ENCODE measurements around the gene TFF1.
A peak's percentile ranks its signal among the peaks of the same experiment; 100 is the strongest.

TFF1 gene

DNA sequence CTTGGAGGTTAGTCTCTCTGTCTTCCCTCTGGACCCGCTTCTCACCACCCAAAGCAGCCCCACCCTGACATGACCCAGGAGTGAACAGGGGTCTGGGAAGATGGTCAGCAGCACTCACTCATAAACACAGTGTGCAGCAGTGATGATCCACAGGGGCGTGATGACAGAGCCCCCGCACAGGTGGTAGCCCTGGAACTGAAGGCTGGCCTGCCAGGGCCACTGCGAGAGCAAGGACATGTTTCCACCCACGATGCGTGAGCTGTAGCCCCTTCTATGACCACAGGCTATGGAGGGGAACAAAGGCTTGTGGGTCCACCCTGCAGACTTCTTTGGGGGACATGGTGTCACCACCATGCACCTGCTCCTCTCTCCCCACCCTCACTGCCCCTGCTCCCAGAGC, 16.6 kb upstream of the TFF1 start:
- Histone ChIP-seq H3K18ac (ENCODE audit: low read length) (peak overlapping the region; percentile 78), H3K14ac (ENCODE audit: low read length) (no peak overlapping the region), H3K4me2 (ENCODE audit: insufficient read depth, low read length, poor library complexity, severe bottlenecking) (no peak overlapping the region), H2AK5ac (ENCODE audit: low read depth, low read length) (peak overlapping the region; percentile 57), H4K8ac (ENCODE audit: low read depth, low read length) (no peak overlapping the region), H3K9ac (ENCODE audit: low read depth, low read length, poor library complexity) (no peak overlapping the region), H3K23ac (ENCODE audit: low read depth, low read length, poor library complexity) (peak overlapping the region; percentile 1), H3K27me3 (ENCODE audit: control insufficient read depth in 3 of 3, insufficient read depth in 3 of 3, low read depth in 1 of 3, low read length in 3 of 3) (no peaks in the 10 kb centered on the region), H3K79me1 (ENCODE audit: low read depth, low read length) (no peaks in the 10 kb centered on the region), H2AFZ (ENCODE audit: low read length) (no peak overlapping the region), H3K4me1 (ENCODE audit: control insufficient read depth in 2 of 2, insufficient read depth in 1 of 2, low read depth in 1 of 2, low read length in 2 of 2) (no peaks in the 10 kb centered on the region), H3K4ac (ENCODE audit: low read length) (no peak overlapping the region), H3K27ac (replicated peaks; ENCODE audit: low read length) (no peak overlapping the region), H4K91ac (ENCODE audit: low read depth, low read length, poor library complexity) (no peak overlapping the region), H2BK15ac (ENCODE audit: low read length) (no peak overlapping the region), H3K4me3 (ENCODE audit: low read length in 2 of 2) (no peak overlapping the region), H3K36me3 (replicated peaks in 1 of 2; ENCODE audit: control insufficient read depth in 2 of 2, insufficient read depth in 2 of 2, low read length in 2 of 2) (no peaks in the 10 kb centered on the region), H3K9me3 (replicated peaks in 1 of 2; ENCODE audit: control insufficient read depth in 2 of 2, insufficient read depth in 1 of 2, low read depth in 1 of 2, low read length in 2 of 2) (no peaks in the 10 kb centered on the region), H2BK12ac (ENCODE audit: low read length) (no peak overlapping the region), H2BK120ac (ENCODE audit: low read depth, low read length) (no peak overlapping the region), H2BK5ac (ENCODE audit: low read length) (peak overlapping the region; percentile 20)
- no peak for DNase-seq (ENCODE audit: low spot score)
- no CpG with 5 or more reads among the region's 6 CpGs for WGBS, 2 donors (ENCODE audit: extremely low coverage in 2 of 2, insufficient read length in 2 of 2, insufficient replicate concordance in 1 of 2)

GRCh38 chr21:42381347-42381984, 15.1 kb upstream of the TFF1 start:
- no CpG with 5 or more reads among the region's 1 CpG for WGBS, 2 donors (ENCODE audit: extremely low coverage in 2 of 2, insufficient read length in 2 of 2, insufficient replicate concordance in 1 of 2)
- no peak overlapping the region for H3K27ac ChIP-seq (replicated peaks; ENCODE audit: low read length)

GRCh38 chr21:42379426-42380215, 13.3 kb upstream of the TFF1 start:
- H3K27ac ChIP-seq (replicated peaks; ENCODE audit: low read length): no peak overlapping the region
- H3K27me3 ChIP-seq (ENCODE audit: control insufficient read depth in 3 of 3, insufficient read depth in 3 of 3, low read depth in 1 of 3, low read length in 3 of 3): peaks cover 0 to 2% (median 0%) of the 10 kb centered on the region in 3 experiments
- H3K23ac ChIP-seq (ENCODE audit: low read depth, low read length, poor library complexity): no peak overlapping the region
- no peak overlapping the region for H2BK12ac ChIP-seq (ENCODE audit: low read length)
- no peak overlapping the region for H4K8ac ChIP-seq (ENCODE audit: low read depth, low read length)
- H2BK5ac ChIP-seq (ENCODE audit: low read length): no peak overlapping the region
- no peak for DNase-seq (ENCODE audit: low spot score)
- H2BK15ac ChIP-seq (ENCODE audit: low read length): no peak overlapping the region
- peaks cover 0 to 2% of the 10 kb centered on the region in 2 donors for H3K4me1 ChIP-seq (ENCODE audit: control insufficient read depth in 2 of 2, insufficient read depth in 1 of 2, low read depth in 1 of 2, low read length in 2 of 2)
- H2BK120ac ChIP-seq (ENCODE audit: low read depth, low read length): no peak overlapping the region
- H2AFZ ChIP-seq (ENCODE audit: low read length): no peak overlapping the region
- H2AK5ac ChIP-seq (ENCODE audit: low read depth, low read length): peak overlapping the region; percentile 13
- no CpG with 5 or more reads among the region's 17 CpGs for WGBS, 2 donors (ENCODE audit: extremely low coverage in 2 of 2, insufficient read length in 2 of 2, insufficient replicate concordance in 1 of 2)
- H3K79me1 ChIP-seq (ENCODE audit: low read depth, low read length): no peaks in the 10 kb centered on the region
- no peak overlapping the region for H4K91ac ChIP-seq (ENCODE audit: low read depth, low read length, poor library complexity)
- no peak overlapping the region for H3K4me2 ChIP-seq (ENCODE audit: insufficient read depth, low read length, poor library complexity, severe bottlenecking)
- no peak overlapping the region for H3K9ac ChIP-seq (ENCODE audit: low read depth, low read length, poor library complexity)
- H3K9me3 ChIP-seq (replicated peaks in 1 of 2; ENCODE audit: control insufficient read depth in 2 of 2, insufficient read depth in 1 of 2, low read depth in 1 of 2, low read length in 2 of 2): no peaks in the 10 kb centered on the region
- peak overlapping the region; percentile 46 for H3K18ac ChIP-seq (ENCODE audit: low read length)
- no peak overlapping the region for H3K4ac ChIP-seq (ENCODE audit: low read length)
- H3K14ac ChIP-seq (ENCODE audit: low read length): no peak overlapping the region
- H3K4me3 ChIP-seq (ENCODE audit: low read length in 2 of 2): no peak overlapping the region
- H3K36me3 ChIP-seq (replicated peaks in 1 of 2; ENCODE audit: control insufficient read depth in 2 of 2, insufficient read depth in 2 of 2, low read length in 2 of 2): no peaks in the 10 kb centered on the region

More at GRCh38 chr21:42381347-42381984, 15.1 kb upstream of the TFF1 start:
- Histone ChIP-seq H3K27me3 (ENCODE audit: control insufficient read depth in 3 of 3, insufficient read depth in 3 of 3, low read depth in 1 of 3, low read length in 3 of 3) (peaks cover 0 to 2% (median 0%) of the 10 kb centered on the region in 3 experiments), H2BK12ac (ENCODE audit: low read length) (no peak overlapping the region), H4K8ac (ENCODE audit: low read depth, low read length) (no peak overlapping the region), H3K4ac (ENCODE audit: low read length) (no peak overlapping the region), H3K14ac (ENCODE audit: low read length) (no peak overlapping the region), H2BK5ac (ENCODE audit: low read length) (no peak overlapping the region), H2BK15ac (ENCODE audit: low read length) (no peak overlapping the region), H2AFZ (ENCODE audit: low read length) (no peak overlapping the region), H3K9me3 (replicated peaks in 1 of 2; ENCODE audit: control insufficient read depth in 2 of 2, insufficient read depth in 1 of 2, low read depth in 1 of 2, low read length in 2 of 2) (no peaks in the 10 kb centered on the region), H2AK5ac (ENCODE audit: low read depth, low read length) (no peak overlapping the region), H3K36me3 (replicated peaks in 1 of 2; ENCODE audit: control insufficient read depth in 2 of 2, insufficient read depth in 2 of 2, low read length in 2 of 2) (no peaks in the 10 kb centered on the region), H3K9ac (ENCODE audit: low read depth, low read length, poor library complexity) (no peak overlapping the region), H3K23ac (ENCODE audit: low read depth, low read length, poor library complexity) (no peak overlapping the region), H3K18ac (ENCODE audit: low read length) (no peak overlapping the region), H4K91ac (ENCODE audit: low read depth, low read length, poor library complexity) (no peak overlapping the region), H3K79me1 (ENCODE audit: low read depth, low read length) (no peaks in the 10 kb centered on the region), H3K4me3 (ENCODE audit: low read length in 2 of 2) (no peak overlapping the region), H2BK120ac (ENCODE audit: low read depth, low read length) (no peak overlapping the region), H3K4me2 (ENCODE audit: insufficient read depth, low read length, poor library complexity, severe bottlenecking) (no peak overlapping the region), H3K4me1 (ENCODE audit: control insufficient read depth in 2 of 2, insufficient read depth in 1 of 2, low read depth in 1 of 2, low read length in 2 of 2) (no peaks in the 10 kb centered on the region)
- no peak for DNase-seq (ENCODE audit: low spot score)

DNA sequence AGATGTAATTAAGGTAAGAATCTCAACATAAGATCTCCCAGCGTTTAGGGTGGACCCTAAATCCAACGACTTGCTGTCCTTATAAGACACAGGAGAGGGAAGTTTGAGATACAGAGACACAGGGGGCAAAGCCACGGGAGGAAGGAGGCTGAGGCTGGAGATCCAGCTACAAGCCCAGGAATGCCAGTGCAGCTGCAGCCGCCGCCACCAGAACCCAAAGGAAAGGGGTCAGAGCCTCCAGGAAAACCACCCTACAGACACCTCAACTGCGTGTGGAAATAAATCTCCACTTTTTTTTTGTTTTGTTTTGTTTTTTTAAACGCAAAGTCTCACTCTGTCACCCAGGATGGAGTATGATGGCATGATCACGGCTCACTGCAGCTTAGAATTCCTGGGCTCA, 12.1 kb upstream of the TFF1 start:
- Histone ChIP-seq H3K23ac (ENCODE audit: low read depth, low read length, poor library complexity) (no peak overlapping the region), H3K4me2 (ENCODE audit: insufficient read depth, low read length, poor library complexity, severe bottlenecking) (no peak overlapping the region)
- no CpG with 5 or more reads among the region's 8 CpGs for WGBS, 2 donors (ENCODE audit: extremely low coverage in 2 of 2, insufficient read length in 2 of 2, insufficient replicate concordance in 1 of 2)

More for the DNA sequence above, 12.1 kb upstream of the TFF1 start:
- Histone ChIP-seq H4K91ac (ENCODE audit: low read depth, low read length, poor library complexity) (no peak overlapping the region), H3K27ac (replicated peaks; ENCODE audit: low read length) (no peak overlapping the region), H2AK5ac (ENCODE audit: low read depth, low read length) (no peak overlapping the region), H3K4me3 (ENCODE audit: low read length in 2 of 2) (no peak overlapping the region), H3K36me3 (replicated peaks in 1 of 2; ENCODE audit: control insufficient read depth in 2 of 2, insufficient read depth in 2 of 2, low read length in 2 of 2) (no peaks in the 10 kb centered on the region), H3K4ac (ENCODE audit: low read length) (no peak overlapping the region), H3K9ac (ENCODE audit: low read depth, low read length, poor library complexity) (no peak overlapping the region), H2BK5ac (ENCODE audit: low read length) (no peak overlapping the region), H2BK120ac (ENCODE audit: low read depth, low read length) (no peak overlapping the region), H3K4me1 (ENCODE audit: control insufficient read depth in 2 of 2, insufficient read depth in 1 of 2, low read depth in 1 of 2, low read length in 2 of 2) (peaks cover 0 to 2% of the 10 kb centered on the region in 2 donors), H3K9me3 (replicated peaks in 1 of 2; ENCODE audit: control insufficient read depth in 2 of 2, insufficient read depth in 1 of 2, low read depth in 1 of 2, low read length in 2 of 2) (no peaks in the 10 kb centered on the region), H3K18ac (ENCODE audit: low read length) (no peak overlapping the region), H3K79me1 (ENCODE audit: low read depth, low read length) (no peaks in the 10 kb centered on the region), H2BK12ac (ENCODE audit: low read length) (no peak overlapping the region), H2BK15ac (ENCODE audit: low read length) (no peak overlapping the region), H3K27me3 (ENCODE audit: control insufficient read depth in 3 of 3, insufficient read depth in 3 of 3, low read depth in 1 of 3, low read length in 3 of 3) (peaks cover 0 to 2% (median 0%) of the 10 kb centered on the region in 3 experiments), H3K14ac (ENCODE audit: low read length) (no peak overlapping the region), H4K8ac (ENCODE audit: low read depth, low read length) (no peak overlapping the region), H2AFZ (ENCODE audit: low read length) (no peak overlapping the region)
- DNase-seq (ENCODE audit: low spot score): no peak
